Activated T-helper 17 cell treated with anti-CD3 and anti-CD28 coated beads, Interleukin-2, amount 50 U/mL, for 72 hours (primary cell): ENCODE measurements around the gene PIK3CB. TPM values are rescaled to one million over a fixed set of nuclear protein-coding genes. Genes with fewer than 3 reads are reported as not detected.
"Not testable (repeated sequence)": the region's sequence is repeated elsewhere in the genome, so short reads cannot be mapped to it uniquely, and the experiment has no call there.

ENCODE experiments used
- ATAC-seq: fragments of 150-1000 bp; cut with Tn5 transposase; replicated peaks from 2 replicates; pipeline ENCODE4 v1.10.0; 2021; ENCODE audit warnings: mild to moderate bottlenecking, moderate library complexity
- H3K27ac Mint-ChIP-seq: one replicate; pipeline ENCODE4 v1.8.0; 2022; ENCODE audit warnings: mixed read lengths
- H3K27me3 Mint-ChIP-seq: one replicate; pipeline ENCODE4 v1.8.0; 2022; ENCODE audit warnings: mixed read lengths
- H3K36me3 Mint-ChIP-seq: one replicate; pipeline ENCODE4 v1.8.0; 2022; ENCODE audit warnings: low read depth, mild to moderate bottlenecking, mixed read lengths
- H3K4me1 Mint-ChIP-seq: one replicate; pipeline ENCODE4 v1.8.0; 2022; ENCODE audit warnings: mixed read lengths
- H3K4me3 Mint-ChIP-seq: one replicate; pipeline ENCODE4 v1.8.0; 2022; ENCODE audit warnings: mild to moderate bottlenecking, mixed read lengths
- H3K9me3 Mint-ChIP-seq: one replicate; pipeline ENCODE4 v1.8.0; 2022; ENCODE audit warnings: mixed read lengths
- total RNA-seq, 2 donors: library from RNA; stranded (reverse); gene quantifications; one replicate each; pipeline ENCODE4 v1.2.3, GENCODE V29; 2022

The PIK3CB gene
- total RNA-seq, 2 donors from 2014 or later = 17.2 to 20.3 TPM

DNA sequence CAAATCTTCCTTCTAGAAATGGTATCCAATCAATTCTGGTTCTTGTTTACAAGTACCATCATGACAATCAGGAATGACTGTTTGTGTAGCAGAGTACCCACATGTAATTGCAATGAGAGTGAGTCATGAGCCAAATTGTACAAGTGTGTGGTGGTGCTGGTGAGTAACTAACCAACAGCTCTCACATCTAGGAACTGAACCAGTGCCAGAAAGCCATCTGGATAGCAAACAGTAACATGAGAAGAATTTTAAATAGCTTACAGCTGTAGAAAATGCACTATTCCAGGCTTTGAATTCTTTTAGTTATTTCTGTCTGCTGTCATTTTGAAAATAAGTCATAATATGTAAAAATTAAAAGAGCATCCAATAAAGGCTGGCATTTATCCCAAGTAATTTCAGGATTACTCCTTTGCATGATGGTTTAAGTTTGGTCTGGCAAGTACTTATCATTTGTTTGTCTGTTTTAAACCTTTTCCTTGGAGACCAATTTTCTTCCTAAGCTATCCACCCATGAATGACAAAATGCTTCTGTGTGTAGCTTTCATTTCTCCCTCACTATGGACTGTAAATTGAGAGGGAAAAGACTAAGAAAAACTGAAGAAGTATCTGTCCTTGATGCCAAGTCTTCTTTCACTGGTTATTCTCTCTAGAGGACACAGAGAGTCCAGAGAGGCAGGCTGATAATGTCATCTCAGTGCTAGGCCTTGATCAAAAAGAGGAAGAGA, 60.0 kb downstream of the PIK3CB start:
- peak overlapping the region; percentile 14 for H3K4me3 Mint-ChIP-seq
- peak; percentile 100 for ATAC-seq
- peak overlapping the region; percentile 71 for H3K27ac Mint-ChIP-seq

DNA sequence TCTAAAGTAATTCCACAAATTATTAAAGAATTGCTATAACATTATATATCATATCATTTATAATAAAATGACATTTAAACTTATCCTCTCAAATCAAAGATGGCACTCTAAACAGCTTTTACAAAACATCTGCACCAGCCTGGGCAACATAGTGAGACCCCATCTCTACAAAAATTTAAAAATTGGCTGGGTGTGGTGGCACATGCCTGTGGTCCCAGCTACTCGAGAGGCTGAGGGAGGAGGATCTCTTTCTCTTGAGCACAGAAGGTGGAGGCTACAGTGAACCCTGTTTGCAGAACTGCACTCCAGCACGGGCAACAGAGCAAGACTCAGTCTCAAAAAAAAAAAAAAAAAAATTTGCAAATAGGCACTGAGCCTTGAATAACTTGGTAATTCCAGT, 63.1 kb downstream of the PIK3CB start:
- Mint-ChIP-seq H3K4me3 (no peak overlapping the region), H3K9me3 (no peaks in the 10 kb centered on the region), H3K36me3 (peaks cover 11% of the 10 kb centered on the region), H3K4me1 (peaks cover 11% of the 10 kb centered on the region), H3K27ac (no peak overlapping the region), H3K27me3 (no peaks in the 10 kb centered on the region)
- no peak for ATAC-seq

More for the DNA sequence above, 60.0 kb downstream of the PIK3CB start:
- Mint-ChIP-seq H3K9me3 (no peaks in the 10 kb centered on the region), H3K36me3 (no peaks in the 10 kb centered on the region), H3K27me3 (no peaks in the 10 kb centered on the region), H3K4me1 (peaks cover 11% of the 10 kb centered on the region)

DNA sequence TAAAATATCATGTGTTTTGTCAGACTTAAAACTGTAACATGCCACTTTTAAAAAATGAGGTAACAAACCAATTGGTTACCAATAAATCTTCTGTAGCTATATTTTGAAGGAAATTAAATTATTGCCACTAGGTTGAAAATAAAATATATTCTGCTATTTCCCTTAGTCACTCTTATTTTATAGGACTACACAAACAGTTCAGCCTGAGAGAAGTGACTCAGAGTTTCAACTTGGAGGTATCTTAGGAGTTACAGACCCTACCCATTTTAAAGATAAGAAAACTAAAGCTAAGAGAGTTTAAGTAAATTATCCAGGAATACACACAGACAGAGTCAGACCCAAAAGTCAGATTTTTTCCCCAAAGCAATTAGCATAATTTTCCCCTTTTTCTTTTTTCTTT, 65.1 kb downstream of the PIK3CB start:
- Mint-ChIP-seq H3K4me1 (peaks cover 9% of the 10 kb centered on the region), H3K9me3 (no peaks in the 10 kb centered on the region), H3K27me3 (no peaks in the 10 kb centered on the region), H3K27ac (no peak overlapping the region), H3K4me3 (no peak overlapping the region), H3K36me3 (peaks cover 12% of the 10 kb centered on the region)
- no peak for ATAC-seq

DNA sequence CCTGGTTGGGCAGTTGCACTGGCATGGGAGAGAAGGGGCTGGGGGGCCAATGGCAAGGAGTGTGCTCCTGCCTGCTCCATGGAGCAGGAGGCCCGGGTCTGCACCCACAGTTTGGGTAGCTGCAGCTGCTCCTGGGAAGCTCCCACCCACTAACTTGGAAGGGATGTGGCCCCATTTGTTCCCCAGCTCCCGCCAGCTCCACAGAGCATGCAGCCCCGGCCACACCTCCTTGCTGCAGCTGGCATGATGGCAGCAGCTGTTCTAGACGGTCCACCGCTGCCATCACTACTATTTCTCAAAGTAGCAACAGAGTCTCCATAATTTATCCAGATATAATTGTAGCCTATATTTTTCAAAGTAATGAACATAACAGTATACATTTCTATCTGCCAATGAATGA, 65.8 kb downstream of the PIK3CB start:
- no peak for ATAC-seq
- Mint-ChIP-seq H3K27ac (no peak overlapping the region), H3K4me1 (peaks cover 5% of the 10 kb centered on the region), H3K4me3 (no peak overlapping the region), H3K27me3 (no peaks in the 10 kb centered on the region), H3K9me3 (no peaks in the 10 kb centered on the region), H3K36me3 (peaks cover 12% of the 10 kb centered on the region)

DNA sequence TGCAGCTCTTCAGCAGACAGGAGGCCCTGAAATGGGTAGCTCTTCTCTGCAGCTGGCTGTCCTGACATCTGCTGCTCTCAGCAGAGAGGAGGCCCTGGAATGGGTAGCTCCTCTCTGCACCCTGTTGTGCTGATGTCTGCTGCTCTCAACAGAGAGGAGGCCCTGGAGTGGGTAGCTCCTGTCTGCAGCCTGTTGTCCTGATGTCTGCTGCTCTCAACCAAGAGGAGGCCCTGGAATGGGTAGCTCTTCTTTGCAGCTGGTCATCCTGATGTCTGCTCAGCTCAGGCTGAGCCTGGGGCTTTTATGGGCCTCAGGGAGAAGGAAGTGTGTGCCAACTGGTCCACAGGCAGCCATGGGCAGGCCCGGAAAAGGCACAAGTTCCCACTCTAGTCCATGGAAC, 66.6 kb downstream of the PIK3CB start:
- no peak overlapping the region for H3K4me3 Mint-ChIP-seq
- H3K9me3 Mint-ChIP-seq = no peaks in the 10 kb centered on the region
- no peak for ATAC-seq
- H3K36me3 Mint-ChIP-seq = peaks cover 12% of the 10 kb centered on the region
- H3K27ac Mint-ChIP-seq = no peak overlapping the region
- H3K27me3 Mint-ChIP-seq = no peaks in the 10 kb centered on the region
- peaks cover 5% of the 10 kb centered on the region for H3K4me1 Mint-ChIP-seq

DNA sequence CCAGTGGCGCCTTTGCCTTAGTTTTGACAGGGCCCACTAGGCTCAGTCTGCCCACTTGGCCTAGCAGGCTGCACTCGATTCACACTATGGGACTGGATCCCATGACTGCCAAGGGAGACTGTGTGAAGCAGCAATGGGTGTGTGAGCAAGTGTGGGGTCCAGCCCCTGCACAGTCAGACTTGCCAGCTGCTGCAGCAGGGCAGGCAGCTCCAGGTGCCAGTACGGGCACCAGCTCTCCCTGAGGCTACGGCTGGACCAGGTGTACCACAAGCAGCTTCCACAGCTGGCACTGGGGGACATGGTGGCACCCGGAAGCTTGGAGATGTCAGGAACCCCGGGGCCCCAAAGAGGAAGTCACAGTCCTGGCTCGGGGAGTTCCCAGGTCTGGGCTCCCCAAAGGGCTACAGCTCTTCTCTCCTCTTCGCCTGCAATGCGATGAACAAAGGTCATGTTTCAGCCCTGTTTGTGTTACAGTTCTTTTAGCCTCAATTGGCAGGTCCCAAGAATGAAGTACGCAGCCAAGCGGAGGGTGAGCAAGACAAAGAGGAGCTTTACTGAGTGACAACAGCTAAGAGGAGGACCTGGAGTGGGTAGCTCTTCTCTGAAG, 67.1 kb downstream of the PIK3CB start:
- Mint-ChIP-seq H3K27ac (no peak overlapping the region), H3K9me3 (no peaks in the 10 kb centered on the region), H3K4me1 (peaks cover 5% of the 10 kb centered on the region), H3K27me3 (no peaks in the 10 kb centered on the region), H3K36me3 (peaks cover 12% of the 10 kb centered on the region), H3K4me3 (no peak overlapping the region)
- ATAC-seq = no peak

DNA sequence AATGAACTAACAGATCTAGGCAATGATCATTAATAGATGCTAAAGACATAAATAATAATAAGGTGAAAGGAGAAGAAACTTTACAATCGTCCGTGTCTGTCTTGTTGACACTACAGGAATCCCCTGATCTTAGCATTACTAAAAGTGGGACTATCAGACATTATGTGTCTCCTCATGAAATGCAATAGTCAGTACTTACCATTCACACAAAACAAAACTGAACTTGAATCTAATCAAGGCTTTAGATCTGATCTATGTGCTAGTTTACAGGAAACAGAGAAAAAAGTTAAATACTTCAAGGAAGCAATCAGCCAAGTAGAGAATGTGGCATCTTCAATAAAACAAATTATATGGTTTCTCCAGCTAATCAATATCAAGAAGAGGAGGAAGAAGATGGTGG, 73.7 kb downstream of the PIK3CB start:
- Mint-ChIP-seq H3K9me3 (no peaks in the 10 kb centered on the region), H3K36me3 (peaks cover 35% of the 10 kb centered on the region), H3K27me3 (no peaks in the 10 kb centered on the region), H3K4me3 (peak overlapping the region; percentile 21), H3K4me1 (peaks cover 19% of the 10 kb centered on the region), H3K27ac (peak overlapping the region; percentile 83)
- peak; percentile 71 for ATAC-seq

DNA sequence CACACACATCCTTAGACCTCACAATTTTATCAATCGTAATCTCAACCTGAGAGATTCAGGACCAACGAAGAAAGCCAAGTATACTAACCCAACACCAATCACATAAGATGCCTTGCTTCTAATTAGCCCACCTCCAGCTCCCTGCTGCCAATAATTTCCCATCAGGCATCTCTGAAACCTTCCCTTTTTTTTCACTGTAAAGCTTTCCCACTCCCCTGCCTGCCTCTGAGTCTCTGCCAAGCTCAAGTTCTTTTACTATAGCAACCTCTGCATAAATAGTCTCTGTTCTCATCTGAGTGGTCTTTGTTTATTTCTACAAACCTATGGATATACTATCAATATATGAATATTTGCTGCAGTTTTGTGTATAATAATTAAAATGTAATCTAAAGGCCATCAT, 86.5 kb downstream of the PIK3CB start:
- Mint-ChIP-seq H3K4me1 (no peaks in the 10 kb centered on the region), H3K9me3 (no peaks in the 10 kb centered on the region), H3K27ac (peak overlapping the region; percentile 43), H3K36me3 (peaks cover 26% of the 10 kb centered on the region), H3K4me3 (no peak overlapping the region), H3K27me3 (no peaks in the 10 kb centered on the region)
- ATAC-seq = no peak

DNA sequence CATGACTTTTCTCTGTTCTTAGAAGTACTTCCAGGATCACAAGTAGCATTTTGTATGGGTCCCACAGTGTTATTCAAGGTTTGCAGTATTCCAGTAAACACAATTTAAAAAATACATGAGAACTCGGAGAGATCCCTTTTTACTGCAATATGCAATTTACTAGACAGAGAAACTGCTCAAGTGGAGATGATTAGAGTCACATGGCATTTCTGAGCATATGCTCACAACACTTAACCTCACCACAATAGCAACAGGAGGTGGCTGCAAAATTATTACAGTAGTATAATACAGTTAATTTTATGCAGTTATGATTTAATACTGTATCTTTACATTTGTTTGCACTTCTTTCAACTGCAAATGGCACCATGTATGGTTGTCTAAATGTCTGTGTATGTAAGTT, 87.5 kb downstream of the PIK3CB start:
- no peaks in the 10 kb centered on the region for H3K9me3 Mint-ChIP-seq
- H3K4me1 Mint-ChIP-seq = no peaks in the 10 kb centered on the region
- H3K4me3 Mint-ChIP-seq = no peak overlapping the region
- no peaks in the 10 kb centered on the region for H3K27me3 Mint-ChIP-seq
- no peak for ATAC-seq
- H3K27ac Mint-ChIP-seq = no peak overlapping the region
- H3K36me3 Mint-ChIP-seq = peaks cover 18% of the 10 kb centered on the region

DNA sequence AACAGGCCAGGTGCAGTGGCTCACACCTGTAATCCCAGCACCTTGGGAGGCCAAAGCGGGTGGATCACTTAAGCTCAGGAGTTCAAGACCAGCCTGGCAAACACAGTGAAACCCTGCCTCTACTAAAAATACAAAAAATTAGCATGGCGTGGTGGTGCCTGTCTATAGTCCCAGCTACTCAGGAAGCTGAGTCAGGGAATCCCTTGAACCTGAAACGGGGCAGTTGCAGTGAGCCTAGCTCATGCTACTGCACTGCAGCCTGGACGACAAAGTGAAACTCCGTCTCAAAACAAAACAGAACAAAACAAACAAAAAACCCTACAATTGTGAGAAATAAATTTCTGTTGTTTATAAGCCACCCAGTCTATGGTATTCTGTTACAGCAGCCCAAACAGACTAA, 94.7 kb downstream of the PIK3CB start:
- Mint-ChIP-seq H3K36me3 (peaks cover 60% of the 10 kb centered on the region), H3K4me3 (no peak overlapping the region)
- ATAC-seq = peak; percentile 72

DNA sequence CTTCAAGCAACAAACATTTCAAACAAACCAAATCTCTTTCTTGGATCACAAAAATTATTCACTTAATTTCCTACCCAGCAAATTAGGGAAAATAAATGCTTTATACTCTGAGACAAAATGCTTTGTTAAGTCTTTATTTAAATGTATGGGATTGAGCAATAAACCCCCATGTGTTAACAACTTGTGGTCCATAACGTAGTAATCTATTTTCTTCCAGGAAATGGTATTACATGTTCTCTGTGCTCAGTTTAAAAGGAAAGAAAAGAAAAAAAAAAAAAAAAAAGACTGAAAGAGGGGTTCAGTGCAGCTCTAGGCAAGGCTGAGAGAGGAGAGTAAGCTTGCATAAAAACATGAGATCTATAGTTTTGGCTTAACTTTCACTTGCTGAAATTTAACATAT, 102.3 kb downstream of the PIK3CB start:
- Mint-ChIP-seq H3K4me3 (no peak overlapping the region), H3K4me1 (no peaks in the 10 kb centered on the region), H3K36me3 (peaks cover 54% of the 10 kb centered on the region), H3K9me3 (no peaks in the 10 kb centered on the region), H3K27ac (no peak overlapping the region), H3K27me3 (no peaks in the 10 kb centered on the region)
- ATAC-seq = no peak

More for the DNA sequence above, 94.7 kb downstream of the PIK3CB start:
- H3K27me3 Mint-ChIP-seq = no peaks in the 10 kb centered on the region
- H3K4me1 Mint-ChIP-seq = no peaks in the 10 kb centered on the region
- no peak overlapping the region for H3K27ac Mint-ChIP-seq
- no peaks in the 10 kb centered on the region for H3K9me3 Mint-ChIP-seq

DNA sequence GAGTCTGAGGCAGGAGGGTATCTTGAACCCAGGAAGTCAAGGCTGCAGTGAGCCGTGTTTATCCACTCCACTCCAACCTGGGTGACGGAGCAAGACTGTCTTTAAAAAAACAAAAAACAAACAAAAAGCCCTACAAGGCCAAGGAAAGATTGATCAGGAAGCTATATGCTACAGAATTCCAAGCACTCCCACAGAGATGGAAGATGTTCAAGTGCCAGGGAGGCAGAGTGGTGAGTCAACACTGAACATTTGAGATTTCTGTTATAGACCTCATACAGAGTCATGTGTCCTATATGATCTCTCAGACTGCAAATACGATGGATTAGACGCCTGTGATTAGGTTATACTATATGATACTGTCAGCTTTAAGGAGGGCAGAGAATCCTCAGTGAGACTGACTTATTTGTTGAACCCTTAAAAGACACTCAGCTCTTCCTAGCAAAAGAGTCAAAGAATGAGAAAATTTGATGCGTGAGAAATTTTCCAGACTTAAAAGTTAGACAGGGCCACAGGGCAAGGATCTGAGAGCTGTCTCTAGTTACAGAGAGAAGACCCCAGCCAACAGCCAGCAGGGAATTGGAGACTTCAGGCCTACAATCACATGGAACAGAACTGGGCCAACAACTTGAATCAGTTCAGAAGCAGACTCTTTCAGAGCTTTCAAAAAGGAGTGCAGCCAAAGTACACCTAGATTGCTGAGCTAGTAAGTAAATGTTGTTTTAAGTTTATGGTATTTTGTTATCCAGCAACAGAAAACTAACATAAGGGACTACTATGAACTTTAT, 107.6 kb downstream of the PIK3CB start:
- Mint-ChIP-seq H3K4me3 (no peak overlapping the region), H3K9me3 (no peaks in the 10 kb centered on the region), H3K27me3 (no peaks in the 10 kb centered on the region), H3K4me1 (peaks cover 9% of the 10 kb centered on the region), H3K36me3 (peaks cover 30% of the 10 kb centered on the region), H3K27ac (peak overlapping the region; percentile 63)
- no peak for ATAC-seq

DNA sequence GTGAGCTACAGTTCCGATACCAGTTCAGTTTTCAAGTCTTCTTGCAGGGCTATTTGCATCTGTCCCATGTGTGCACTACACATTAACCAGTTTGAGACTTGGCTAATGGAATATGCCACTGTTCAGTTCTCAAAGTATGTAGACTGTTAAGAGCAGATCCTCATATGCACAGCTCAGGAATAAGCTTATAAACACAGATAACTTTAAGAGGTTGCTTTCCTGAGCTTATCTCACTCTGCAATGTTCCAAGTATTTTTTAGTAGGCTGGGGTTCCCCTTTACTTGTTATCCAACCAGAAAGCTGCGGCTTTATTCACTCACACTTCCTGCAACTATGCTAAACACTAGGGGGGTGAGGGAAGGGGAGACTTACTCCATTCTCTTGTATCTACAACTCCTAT, 108.7 kb downstream of the PIK3CB start:
- not testable (repeated sequence) for H3K4me3 Mint-ChIP-seq, H3K9me3 Mint-ChIP-seq, ATAC-seq, H3K27me3 Mint-ChIP-seq, H3K4me1 Mint-ChIP-seq
- Mint-ChIP-seq H3K27ac (peak overlapping the region; percentile 63), H3K36me3 (peaks cover 26% of the 10 kb centered on the region)

DNA sequence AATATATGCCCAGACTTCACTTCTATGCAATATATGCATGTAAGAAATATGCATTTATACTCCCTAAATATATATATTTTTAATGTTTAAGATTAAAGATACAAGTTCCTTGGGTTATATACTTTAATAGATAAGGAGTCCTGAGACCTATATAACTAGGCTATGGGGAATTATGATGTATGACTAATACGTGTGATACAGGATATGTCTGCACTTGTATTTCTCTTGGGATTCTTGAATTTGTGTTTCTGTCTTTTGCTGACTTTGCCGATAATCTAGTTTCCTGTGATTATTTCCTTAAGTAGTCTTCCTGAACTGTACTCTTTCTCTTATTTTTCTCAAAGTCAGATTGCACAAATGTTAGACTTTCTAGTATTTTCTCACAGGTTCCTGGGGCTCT, 109.6 kb downstream of the PIK3CB start:
- Mint-ChIP-seq H3K4me1 (peaks cover 11% of the 10 kb centered on the region), H3K27ac (no peak overlapping the region)

DNA sequence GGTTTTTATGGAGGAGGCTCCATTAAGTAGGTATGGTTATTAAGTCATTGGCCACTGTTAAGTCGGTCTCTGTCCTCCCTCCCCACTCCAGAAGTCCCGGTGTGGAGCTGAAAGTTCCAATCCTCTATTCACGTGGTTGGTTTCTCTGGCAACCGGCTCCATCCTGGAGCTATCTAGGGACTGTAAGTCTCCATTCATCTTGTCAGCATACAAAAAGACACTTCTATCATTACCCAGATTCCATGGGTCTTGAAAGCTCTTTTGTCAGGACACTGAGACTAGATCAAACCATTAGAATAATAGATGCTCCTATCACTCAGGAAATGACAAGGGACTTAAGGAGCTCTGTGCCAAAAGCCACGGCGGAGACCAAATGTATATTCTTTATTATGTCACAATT, 110.3 kb downstream of the PIK3CB start:
- no peak overlapping the region for H3K27ac Mint-ChIP-seq
- no peak for ATAC-seq
- H3K9me3 Mint-ChIP-seq = no peaks in the 10 kb centered on the region
- no peak overlapping the region for H3K4me3 Mint-ChIP-seq
- no peaks in the 10 kb centered on the region for H3K27me3 Mint-ChIP-seq
- peaks cover 26% of the 10 kb centered on the region for H3K36me3 Mint-ChIP-seq
- peaks cover 16% of the 10 kb centered on the region for H3K4me1 Mint-ChIP-seq

More for the DNA sequence above, 109.6 kb downstream of the PIK3CB start:
- ATAC-seq = no peak
- peaks cover 26% of the 10 kb centered on the region for H3K36me3 Mint-ChIP-seq
- no peaks in the 10 kb centered on the region for H3K9me3 Mint-ChIP-seq
- no peak overlapping the region for H3K4me3 Mint-ChIP-seq
- H3K27me3 Mint-ChIP-seq = no peaks in the 10 kb centered on the region
